Aortic smooth muscle cell (primary cell): Measurements from ENCODE around the gene RNF133. TPM values are rescaled to one million over a fixed set of nuclear protein-coding genes. Genes with fewer than 3 reads are reported as not detected.

Source experiments
- total RNA-seq: library from RNA; depleted of rRNA; stranded (reverse); fragments of >200 nt; gene quantifications from 2 replicates; pipeline ENCODE4 v1.2.3, GENCODE V29; 2014

Gene RNF133, protein sequence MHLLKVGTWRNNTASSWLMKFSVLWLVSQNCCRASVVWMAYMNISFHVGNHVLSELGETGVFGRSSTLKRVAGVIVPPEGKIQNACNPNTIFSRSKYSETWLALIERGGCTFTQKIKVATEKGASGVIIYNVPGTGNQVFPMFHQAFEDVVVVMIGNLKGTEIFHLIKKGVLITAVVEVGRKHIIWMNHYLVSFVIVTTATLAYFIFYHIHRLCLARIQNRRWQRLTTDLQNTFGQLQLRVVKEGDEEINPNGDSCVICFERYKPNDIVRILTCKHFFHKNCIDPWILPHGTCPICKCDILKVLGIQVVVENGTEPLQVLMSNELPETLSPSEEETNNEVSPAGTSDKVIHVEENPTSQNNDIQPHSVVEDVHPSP
- 0.13 and 0.37 TPM in 2 replicates for total RNA-seq

DNA sequence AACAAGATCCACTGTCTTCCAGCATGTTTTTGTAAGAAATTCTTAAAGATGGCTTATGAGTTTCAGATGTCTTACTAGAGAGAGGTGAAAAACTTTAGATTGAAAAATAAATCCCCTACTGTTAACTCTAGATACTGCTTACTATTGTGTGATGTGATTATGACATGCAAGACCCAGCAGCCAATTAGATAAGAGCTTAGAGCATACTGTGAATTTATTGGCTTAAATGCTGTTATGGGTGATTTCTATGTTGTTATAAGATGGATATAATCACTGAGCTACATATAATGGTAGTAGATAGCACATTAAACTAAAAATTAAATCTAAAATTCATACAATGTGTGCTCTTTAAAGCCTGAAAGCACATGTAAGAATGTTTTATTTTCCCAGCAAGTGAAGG is at the start of gene RNF133:
TSS of gene RNF133 (minus strand) at position 101 of the 400 bp plus-strand sequence. CDS start 199 bp downstream, outside the sequence.

DNA sequence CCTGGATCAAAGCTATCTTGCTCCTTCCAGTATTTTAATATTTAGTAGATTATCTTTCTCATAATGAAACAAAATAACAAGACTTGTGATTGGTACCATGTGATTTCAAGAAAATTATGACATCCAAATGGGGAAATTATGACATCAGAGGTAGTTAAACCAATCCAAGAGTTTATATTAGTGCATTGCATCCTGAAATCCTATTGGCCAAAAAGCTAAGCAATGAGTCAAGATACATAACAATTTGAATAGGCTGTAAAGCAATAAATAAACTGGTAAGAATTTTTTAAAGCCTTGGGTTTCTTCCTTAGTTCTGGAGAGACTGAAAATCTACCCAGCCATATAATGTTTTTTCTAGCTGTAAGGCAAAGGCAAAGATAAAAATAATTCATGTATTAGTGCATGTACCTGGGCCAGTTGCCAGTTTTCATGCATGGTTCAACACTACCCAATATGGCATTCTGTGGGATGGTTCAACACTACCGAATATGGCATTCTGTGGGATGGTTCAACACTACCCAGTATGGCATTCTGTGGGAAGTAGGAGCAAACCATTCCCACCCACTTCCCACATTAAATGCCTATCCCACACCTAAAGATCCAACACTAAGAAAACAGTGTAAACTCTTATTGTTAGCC is 4.1 kb upstream of the RNF133 start, which contains the start of gene RNF148:
TSS of gene RNF148 (minus strand) at position 51 of the 639 bp plus-strand sequence. CDS start 172 bp downstream, outside the sequence.

Other genes starting within 250 kb of the RNF133 start
- 0.40 and 0.99 TPM in 2 replicates for gene RNF148, start 3.8 kb upstream of the RNF133 start, total RNA-seq
- gene CADPS2, start 187.3 kb upstream of the RNF133 start, total RNA-seq = 21.7 TPM in 2 replicates